ENCODE data around the gene DTX4.

DNA sequence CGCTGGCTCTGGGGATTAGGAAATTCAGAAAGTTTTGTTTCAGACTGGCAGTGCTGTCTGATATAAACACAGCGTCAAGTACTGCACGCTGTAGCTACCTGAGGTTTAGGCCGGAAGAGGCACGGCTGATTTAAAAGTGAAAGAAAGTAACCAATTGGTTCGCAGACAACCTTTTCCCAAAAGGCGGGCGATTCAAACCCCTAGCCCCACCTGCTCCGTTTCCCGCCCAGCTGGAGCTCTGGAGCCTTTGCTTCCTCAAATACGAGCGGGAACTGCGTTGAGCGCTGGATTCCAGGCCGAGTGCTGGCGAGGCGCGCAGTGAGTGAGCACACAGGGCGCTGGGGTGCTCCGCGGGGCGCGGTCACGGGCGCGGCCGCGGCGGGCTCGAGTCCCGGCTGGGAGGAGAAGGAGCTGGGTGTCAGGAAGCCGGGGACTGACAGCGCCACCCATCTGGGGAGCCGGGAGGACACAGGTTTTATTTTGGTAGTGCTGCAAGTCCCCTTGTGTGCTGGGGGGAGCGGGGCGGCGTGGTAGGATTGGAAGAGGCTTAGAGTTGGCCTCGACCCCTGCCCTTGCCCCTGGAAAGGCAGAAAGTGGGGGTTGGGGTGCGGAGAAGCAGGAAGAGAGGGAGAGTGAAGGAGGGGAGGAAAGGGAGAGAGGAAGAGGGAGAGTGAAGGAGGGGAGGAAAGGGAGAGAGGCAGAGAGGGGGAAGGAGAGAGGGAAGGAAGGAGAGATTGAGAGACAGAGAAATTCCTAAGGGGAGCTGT is 27.2 kb upstream of the DTX4 start:
- TF ChIP-seq POLR2AphosphoS5 (IDR thresholded peaks at IDR 0.05; ENCODE audit: low read depth, low read length), result no peak
- TF ChIP-seq, protein P1, sequence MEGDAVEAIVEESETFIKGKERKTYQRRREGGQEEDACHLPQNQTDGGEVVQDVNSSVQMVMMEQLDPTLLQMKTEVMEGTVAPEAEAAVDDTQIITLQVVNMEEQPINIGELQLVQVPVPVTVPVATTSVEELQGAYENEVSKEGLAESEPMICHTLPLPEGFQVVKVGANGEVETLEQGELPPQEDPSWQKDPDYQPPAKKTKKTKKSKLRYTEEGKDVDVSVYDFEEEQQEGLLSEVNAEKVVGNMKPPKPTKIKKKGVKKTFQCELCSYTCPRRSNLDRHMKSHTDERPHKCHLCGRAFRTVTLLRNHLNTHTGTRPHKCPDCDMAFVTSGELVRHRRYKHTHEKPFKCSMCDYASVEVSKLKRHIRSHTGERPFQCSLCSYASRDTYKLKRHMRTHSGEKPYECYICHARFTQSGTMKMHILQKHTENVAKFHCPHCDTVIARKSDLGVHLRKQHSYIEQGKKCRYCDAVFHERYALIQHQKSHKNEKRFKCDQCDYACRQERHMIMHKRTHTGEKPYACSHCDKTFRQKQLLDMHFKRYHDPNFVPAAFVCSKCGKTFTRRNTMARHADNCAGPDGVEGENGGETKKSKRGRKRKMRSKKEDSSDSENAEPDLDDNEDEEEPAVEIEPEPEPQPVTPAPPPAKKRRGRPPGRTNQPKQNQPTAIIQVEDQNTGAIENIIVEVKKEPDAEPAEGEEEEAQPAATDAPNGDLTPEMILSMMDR (IDR thresholded peaks at IDR 0.05), result 0 out of 2 replicates have a peak, but pooled peaks have one; percentile 17
- 0 out of 2 replicates have a peak, but pooled peaks have one; percentile 22 for TF ChIP-seq ELF1 (IDR thresholded peaks at IDR 0.05)
- no peak for TF ChIP-seq RCOR1 (IDR thresholded peaks at IDR 0.05; ENCODE audit: low read length)
- no peak for TF ChIP-seq EP300 (IDR thresholded peaks at IDR 0.05; ENCODE audit: borderline replicate concordance in 1 of 2, low read depth in 1 of 2, low read length in 1 of 2)
- TF ChIP-seq RAD21 (IDR thresholded peaks at IDR 0.05; ENCODE audit: low read length), result no peak
- no peak for TF ChIP-seq YY1 (IDR thresholded peaks at IDR 0.05; ENCODE audit: low read depth)
- TF ChIP-seq, protein P2, sequence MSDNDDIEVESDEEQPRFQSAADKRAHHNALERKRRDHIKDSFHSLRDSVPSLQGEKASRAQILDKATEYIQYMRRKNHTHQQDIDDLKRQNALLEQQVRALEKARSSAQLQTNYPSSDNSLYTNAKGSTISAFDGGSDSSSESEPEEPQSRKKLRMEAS (IDR thresholded peaks at IDR 0.05; ENCODE audit: low read depth), result peak; percentile 83
- no peak for TF ChIP-seq MEF2A (IDR thresholded peaks at IDR 0.05; ENCODE audit: borderline replicate concordance, low read depth)
- no peak for TF ChIP-seq SMC3 (IDR thresholded peaks at IDR 0.05; ENCODE audit: low read depth, low read length)
- no peak for TF ChIP-seq FOXM1 (IDR thresholded peaks at IDR 0.05; ENCODE audit: low read depth)
